Endothelial cell (in vitro differentiated cells): Measurements from ENCODE around the gene RPTOR. TPM values are rescaled to one million over a fixed set of nuclear protein-coding genes. Genes with fewer than 3 reads are reported as not detected.
A peak's percentile ranks its signal among the peaks of the same experiment; 100 is the strongest.

Experiments
- DNase-seq: peaks from one replicate; pipeline ENCODE4 v3.0.0; 2021; ENCODE audit warnings: low spot score
- H3K27ac Mint-ChIP-seq: one replicate; pipeline ENCODE4 v1.8.0; 2021; ENCODE audit warnings: mixed read lengths, inconsistent platforms; ENCODE audit not compliant: unreplicated experiment
- H3K27me3 Mint-ChIP-seq: one replicate; pipeline ENCODE4 v1.8.0; 2021; ENCODE audit warnings: mild to moderate bottlenecking, moderate library complexity, mixed read lengths, inconsistent platforms; ENCODE audit not compliant: unreplicated experiment
- H3K36me3 Mint-ChIP-seq: one replicate; pipeline ENCODE4 v1.8.0; 2021; ENCODE audit warnings: mild to moderate bottlenecking, low read depth, mixed read lengths, inconsistent platforms; ENCODE audit not compliant: unreplicated experiment
- H3K4me1 Mint-ChIP-seq: one replicate; pipeline ENCODE4 v1.8.0; 2021; ENCODE audit warnings: mild to moderate bottlenecking, mixed read lengths, inconsistent platforms; ENCODE audit not compliant: unreplicated experiment
- H3K4me3 Mint-ChIP-seq: one replicate; pipeline ENCODE4 v1.8.0; 2021; ENCODE audit warnings: mild to moderate bottlenecking, mixed read lengths, inconsistent platforms; ENCODE audit not compliant: unreplicated experiment
- H3K9me3 Mint-ChIP-seq: one replicate; pipeline ENCODE4 v1.8.0; 2021; ENCODE audit warnings: mixed read lengths, inconsistent platforms; ENCODE audit not compliant: unreplicated experiment
- total RNA-seq: library from RNA; stranded (reverse); fragmentation: NEBNext Ultra II Directional; extraction: Animal tissue kit (Norgen Biotek cat#: 25700); gene quantifications from one replicate; pipeline ENCODE4 v1.2.1, GENCODE V29; 2021; ENCODE audit not compliant: unreplicated experiment
- TF ChIP-seq, protein P1 (sequence below): fragments of 200-600 bp; sonication (generic); IDR thresholded peaks from one replicate; pipeline ENCODE4 v1.5.0; 2021; ENCODE audit warnings: antibody characterized with exemption; ENCODE audit not compliant: unreplicated experiment

The RPTOR gene
- total RNA-seq, 1 donor from 2014 or later: 36.7 TPM

DNA sequence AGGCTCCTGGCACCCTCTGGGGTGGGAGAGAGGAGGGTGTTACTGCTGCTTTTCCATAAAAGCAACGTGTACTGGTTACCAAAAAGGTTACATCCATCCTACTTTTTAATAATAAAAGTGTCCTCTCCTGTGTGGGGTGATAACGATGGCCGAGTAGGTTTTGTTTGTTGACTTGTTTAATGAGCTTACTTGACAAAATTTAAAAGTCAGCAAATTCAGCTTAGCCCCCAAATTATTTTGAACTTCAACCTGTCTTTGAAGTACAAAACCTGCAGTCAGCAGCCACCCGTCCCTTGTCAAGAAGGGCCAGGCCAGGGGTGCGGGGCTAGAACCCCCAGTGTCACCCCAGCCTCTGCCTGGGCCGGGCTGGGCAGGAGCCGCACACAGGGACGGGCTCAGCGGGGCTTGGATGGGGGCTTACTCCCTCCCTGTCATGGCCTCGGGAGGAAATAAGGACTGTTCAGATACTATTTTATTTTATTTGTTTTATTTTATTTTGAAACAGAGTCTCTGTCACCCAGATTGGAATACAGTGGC is 343.1 kb downstream of the RPTOR start:
- Mint-ChIP-seq H3K4me1 (peaks cover 3% of the 10 kb centered on the region), H3K27me3 (peaks cover 8% of the 10 kb centered on the region), H3K36me3 (peaks cover 28% of the 10 kb centered on the region), H3K27ac (no peak overlapping the region), H3K9me3 (no peaks in the 10 kb centered on the region), H3K4me3 (no peak overlapping the region)
- TF ChIP-seq, protein P1, sequence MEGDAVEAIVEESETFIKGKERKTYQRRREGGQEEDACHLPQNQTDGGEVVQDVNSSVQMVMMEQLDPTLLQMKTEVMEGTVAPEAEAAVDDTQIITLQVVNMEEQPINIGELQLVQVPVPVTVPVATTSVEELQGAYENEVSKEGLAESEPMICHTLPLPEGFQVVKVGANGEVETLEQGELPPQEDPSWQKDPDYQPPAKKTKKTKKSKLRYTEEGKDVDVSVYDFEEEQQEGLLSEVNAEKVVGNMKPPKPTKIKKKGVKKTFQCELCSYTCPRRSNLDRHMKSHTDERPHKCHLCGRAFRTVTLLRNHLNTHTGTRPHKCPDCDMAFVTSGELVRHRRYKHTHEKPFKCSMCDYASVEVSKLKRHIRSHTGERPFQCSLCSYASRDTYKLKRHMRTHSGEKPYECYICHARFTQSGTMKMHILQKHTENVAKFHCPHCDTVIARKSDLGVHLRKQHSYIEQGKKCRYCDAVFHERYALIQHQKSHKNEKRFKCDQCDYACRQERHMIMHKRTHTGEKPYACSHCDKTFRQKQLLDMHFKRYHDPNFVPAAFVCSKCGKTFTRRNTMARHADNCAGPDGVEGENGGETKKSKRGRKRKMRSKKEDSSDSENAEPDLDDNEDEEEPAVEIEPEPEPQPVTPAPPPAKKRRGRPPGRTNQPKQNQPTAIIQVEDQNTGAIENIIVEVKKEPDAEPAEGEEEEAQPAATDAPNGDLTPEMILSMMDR: no peak
- no peak for DNase-seq

DNA sequence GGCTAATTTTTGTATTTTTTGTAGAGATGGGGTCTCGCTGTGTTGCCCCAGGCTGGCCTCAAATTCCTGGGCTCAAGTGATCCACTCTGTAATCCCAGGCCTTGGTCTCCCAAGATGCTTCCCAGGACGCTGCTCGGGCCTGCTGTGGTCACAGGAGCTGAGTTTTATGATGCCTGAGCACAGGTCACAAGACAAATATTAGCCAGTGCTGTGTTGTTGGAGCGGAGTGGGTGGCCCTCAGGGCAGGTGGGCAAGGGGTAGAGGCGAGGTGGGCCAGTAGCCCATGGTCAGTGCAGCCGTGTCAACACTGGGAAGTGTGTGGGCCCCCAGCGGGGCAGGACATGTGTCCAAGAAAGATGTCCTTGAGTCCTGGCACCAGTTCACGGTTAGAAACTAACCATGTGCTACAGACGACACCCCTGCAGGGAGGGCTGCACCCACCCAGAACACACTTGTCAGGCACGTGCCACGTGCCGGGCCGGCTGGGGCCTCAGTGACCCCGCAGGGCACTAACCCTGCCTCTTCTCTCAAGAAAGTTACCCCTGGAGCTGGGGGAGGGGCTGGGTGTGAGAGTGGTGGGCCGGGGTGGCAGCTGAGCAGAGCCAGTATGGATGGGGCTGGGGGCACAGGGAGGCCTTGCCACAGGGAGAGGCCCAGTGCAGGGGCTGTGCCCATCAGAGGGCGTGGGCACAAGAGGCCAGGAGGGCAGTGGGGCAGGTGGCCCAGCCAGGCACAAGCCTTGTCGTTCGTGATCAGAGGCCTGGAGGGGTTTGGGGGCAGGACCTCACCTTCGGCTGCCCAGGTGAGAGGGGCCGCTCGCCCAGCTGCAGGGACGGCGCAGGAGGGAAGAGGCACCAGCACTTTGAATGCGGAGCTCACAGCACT is 343.9 kb downstream of the RPTOR start:
- peaks cover 8% of the 10 kb centered on the region for H3K27me3 Mint-ChIP-seq
- H3K4me3 Mint-ChIP-seq: peak overlapping the region; percentile 62
- H3K27ac Mint-ChIP-seq: peak overlapping the region; percentile 43
- TF ChIP-seq, protein P1: no peak
- no peaks in the 10 kb centered on the region for H3K9me3 Mint-ChIP-seq
- peaks cover 28% of the 10 kb centered on the region for H3K36me3 Mint-ChIP-seq
- no peak for DNase-seq
- H3K4me1 Mint-ChIP-seq: peaks cover 3% of the 10 kb centered on the region

DNA sequence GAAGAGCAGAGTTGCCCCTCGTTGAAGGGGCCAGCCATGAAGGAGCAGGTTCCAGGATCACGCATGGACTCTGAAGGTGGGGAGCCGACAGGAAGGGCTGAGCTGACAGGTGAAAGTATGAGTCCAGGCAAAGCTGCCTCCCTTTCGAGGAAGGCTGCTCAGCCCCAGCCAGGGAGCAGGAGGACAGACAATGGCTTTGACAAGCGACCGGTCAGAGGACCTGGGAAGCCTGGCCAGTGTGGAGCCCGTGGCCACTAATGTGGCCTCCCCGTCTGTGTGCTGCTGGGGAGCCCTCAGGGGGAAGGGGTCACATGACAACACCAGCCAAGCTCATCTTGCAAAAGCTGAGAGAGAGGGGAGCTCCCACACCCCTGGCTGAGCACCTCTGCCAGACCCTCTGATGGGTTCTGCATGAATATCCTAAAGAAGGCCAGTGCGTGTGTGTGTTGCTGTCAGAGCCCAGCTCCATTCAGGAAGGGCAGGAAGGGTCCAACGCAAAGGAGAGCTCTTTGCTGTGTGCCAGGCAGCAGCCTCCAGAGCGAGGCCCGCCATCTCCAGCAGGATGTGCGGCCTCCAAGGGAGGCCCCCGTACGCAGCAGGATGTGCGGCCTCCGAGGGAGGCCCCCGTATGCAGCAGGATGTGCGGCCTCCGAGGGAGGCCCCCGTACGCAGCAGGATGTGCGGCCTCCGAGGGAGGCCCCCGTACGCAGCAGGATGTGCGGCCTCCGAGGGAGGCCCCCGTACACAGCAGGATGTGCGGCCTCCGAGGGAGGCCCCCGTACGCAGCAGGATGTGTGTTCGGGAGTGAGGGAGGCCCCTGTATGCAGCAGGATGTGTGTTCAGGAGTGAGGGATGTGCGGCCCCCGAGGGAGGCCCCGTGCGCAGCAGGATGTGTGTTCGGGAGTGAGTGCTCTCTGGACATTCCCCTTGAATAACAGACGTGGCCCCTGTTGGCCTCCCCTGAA is 344.9 kb downstream of the RPTOR start:
- DNase-seq: no peak
- peak overlapping the region; percentile 43 for H3K27ac Mint-ChIP-seq
- H3K4me1 Mint-ChIP-seq: peaks cover 3% of the 10 kb centered on the region
- H3K36me3 Mint-ChIP-seq: peaks cover 30% of the 10 kb centered on the region
- H3K27me3 Mint-ChIP-seq: peaks cover 8% of the 10 kb centered on the region
- TF ChIP-seq, protein P1: no peak
- no peak overlapping the region for H3K4me3 Mint-ChIP-seq
- H3K9me3 Mint-ChIP-seq: no peaks in the 10 kb centered on the region

DNA sequence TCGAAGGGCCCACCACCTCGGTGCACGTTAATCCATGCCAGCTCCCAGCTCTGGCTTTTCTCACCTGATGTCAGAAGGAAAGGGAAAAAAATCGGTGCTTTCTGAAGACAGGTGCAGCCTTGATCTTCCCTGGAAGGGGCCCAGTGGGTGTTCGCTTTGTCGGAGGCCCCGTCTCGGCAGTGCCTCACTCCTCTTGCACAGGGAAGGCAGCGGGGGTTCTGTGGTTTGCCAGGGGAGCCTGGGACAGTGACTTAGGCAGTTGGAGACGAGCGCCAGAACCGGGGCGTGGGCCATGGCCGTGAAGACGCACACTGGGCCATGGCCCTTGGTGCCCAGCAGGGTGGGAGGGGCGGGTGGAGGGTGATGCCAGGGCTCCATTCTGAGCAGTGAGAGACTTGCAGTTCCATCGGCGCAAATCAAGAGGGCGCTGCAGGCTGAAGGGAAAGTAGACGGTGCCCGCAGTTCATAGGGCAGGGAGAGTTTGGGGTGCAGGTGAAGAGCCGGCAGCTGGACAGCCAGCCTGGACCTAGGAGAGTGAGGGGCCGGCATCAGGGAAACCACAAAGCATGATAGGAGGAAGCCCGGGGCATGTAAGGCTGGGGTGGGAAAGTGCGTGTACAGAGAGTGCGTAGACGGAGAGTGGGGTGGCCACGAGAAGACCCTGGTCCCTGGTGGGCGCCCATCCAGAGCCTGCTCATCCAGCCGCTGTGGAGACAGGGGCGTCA is 345.7 kb downstream of the RPTOR start:
- peak overlapping the region; percentile 36 for H3K27ac Mint-ChIP-seq
- H3K9me3 Mint-ChIP-seq: no peaks in the 10 kb centered on the region
- H3K4me3 Mint-ChIP-seq: no peak overlapping the region
- peaks cover 39% of the 10 kb centered on the region for H3K36me3 Mint-ChIP-seq
- peaks cover 3% of the 10 kb centered on the region for H3K4me1 Mint-ChIP-seq
- H3K27me3 Mint-ChIP-seq: peaks cover 8% of the 10 kb centered on the region
- no peak for DNase-seq
- TF ChIP-seq, protein P1: no peak
